Endothelial cell of umbilical vein (primary cell): ENCODE results near the gene CAND1. TPM values are rescaled to one million over a fixed set of nuclear protein-coding genes. Genes with fewer than 3 reads are reported as not detected.

Source experiments
- BruUV-seq: library from RNA; stranded (reverse); fragments of 400-500 nt; replicated peaks from 2 replicates; lab custom pipeline; 2021; lab: Mats Ljungman, UMichigan
- CTCF ChIA-PET: fragments of 300-600, 350-600 bp; sonication (Branson Sonifier 250); formaldehyde crosslinking; loops from one replicate; lab custom pipeline; 2021; ENCODE audit warnings: antibody characterized with exemption, inconsistent platforms; lab: Charles Lee
- POLR2A ChIA-PET: fragments of 300-600, 350-600 bp; sonication (Branson Sonifier 250); formaldehyde crosslinking; loops from one replicate; lab custom pipeline; 2021; ENCODE audit warnings: antibody characterized with exemption, inconsistent platforms; lab: Charles Lee
- DNase-seq: peaks from one replicate; pipeline ENCODE4 v3.0.0-alpha.2; 2011; ENCODE audit warnings: low read depth, low spot score
- FAIRE-seq: peaks from 2 replicates; lab custom pipeline; 2011; peaks lifted over from hg19 to GRCh38; lab: Jason Lieb, UNC
- H2AFZ ChIP-seq: 2 replicates; pipeline ENCODE4 v1.6.0; 2012; ENCODE audit warnings: low read depth, low read length, control low read depth, inconsistent platforms
- H3K27ac ChIP-seq: 2 replicates; pipeline ENCODE4 v1.5.1; 2011; ENCODE audit warnings: low read depth, mild to moderate bottlenecking, control low read depth, low read length, moderate library complexity; ENCODE audit not compliant: insufficient read depth
- H3K27me3 ChIP-seq, 2 experiments: 2 replicates each; pipeline versions ENCODE4 v1.6.0 to v1.6.1; 2011; ENCODE audit warnings: low read length in 2 of 2, mixed read lengths in 1 of 2; ENCODE audit not compliant: control insufficient read depth in 2 of 2, insufficient read depth in 2 of 2
- H3K36me3 ChIP-seq, 2 experiments: 2 replicates in 1 of 2; 3 replicates in 1 of 2; pipeline ENCODE4 v1.5.1; 2011; ENCODE audit warnings: low read length in 2 of 2, mild to moderate bottlenecking in 1 of 2, moderate library complexity in 1 of 2; ENCODE audit not compliant: control insufficient read depth in 2 of 2, insufficient read depth in 2 of 2; ENCODE audit errors: extremely low read depth in 1 of 2
- H3K4me1 ChIP-seq: 3 replicates; pipeline ENCODE4 v1.5.1; 2011; ENCODE audit warnings: mild to moderate bottlenecking, low read length; ENCODE audit not compliant: control insufficient read depth, insufficient read depth; ENCODE audit errors: extremely low read depth
- H3K4me2 ChIP-seq: 2 replicates; pipeline ENCODE4 v1.6.1; 2011; ENCODE audit warnings: low read length, control low read depth, mixed read lengths; ENCODE audit not compliant: insufficient read depth
- H3K4me3 ChIP-seq, 3 experiments: fragments of 200-600 bp in 1 of 3; sonication (generic), shearing (Covaris generic) in 1 of 3; replicated peaks in 1 of 3; 2 replicates each; pipeline ENCODE4 v1.5.1; 2011 to 2016; ENCODE audit warnings: control low read depth in 3 of 3, low read length in 3 of 3, mild to moderate bottlenecking in 2 of 3, inconsistent platforms in 1 of 3, low read depth in 1 of 3, moderate library complexity in 1 of 3; ENCODE audit not compliant: insufficient read depth in 1 of 3
- H3K79me2 ChIP-seq: 2 replicates; pipeline ENCODE4 v1.6.0; 2012; ENCODE audit warnings: low read length, inconsistent platforms; ENCODE audit not compliant: control insufficient read depth, insufficient read depth
- H3K9ac ChIP-seq: replicated peaks from 2 replicates; pipeline ENCODE3; 2011; ENCODE audit warnings: low read length, control low read depth; ENCODE audit not compliant: insufficient read depth; ENCODE audit errors: extremely low read depth
- H3K9me1 ChIP-seq: replicated peaks from 3 replicates; pipeline ENCODE4 v1.6.0; 2011; ENCODE audit warnings: mild to moderate bottlenecking, low read length; ENCODE audit not compliant: control insufficient read depth, insufficient read depth; ENCODE audit errors: extremely low read depth
- H3K9me3 ChIP-seq: replicated peaks from 2 replicates; pipeline ENCODE4 v1.5.1; 2012; ENCODE audit warnings: low read length, inconsistent platforms; ENCODE audit not compliant: control insufficient read depth, insufficient read depth
- H4K20me1 ChIP-seq: replicated peaks from 2 replicates; pipeline ENCODE3; 2011; ENCODE audit warnings: mild to moderate bottlenecking, low read length; ENCODE audit not compliant: control insufficient read depth, insufficient read depth; ENCODE audit errors: extremely low read depth
- CTCF ChIP-seq, 2 donors: IDR thresholded peaks; 1 replicate in 1 of 2; 2 replicates in 1 of 2; pipeline ENCODE4 v1.5.1; 2011; ENCODE audit warnings: low read length in 2 of 2, mild to moderate bottlenecking in 2 of 2, moderate library complexity in 2 of 2, control low read depth in 1 of 2, inconsistent platforms in 1 of 2, low read depth in 1 of 2; ENCODE audit not compliant: insufficient read depth in 1 of 2; ENCODE audit errors: extremely low read depth in 1 of 2
- EZH2 ChIP-seq: IDR thresholded peaks from 2 replicates; pipeline ENCODE4 v1.6.1; 2012; ENCODE audit warnings: borderline replicate concordance, low read depth, mild to moderate bottlenecking, moderate library complexity, low read length, inconsistent platforms; ENCODE audit not compliant: severe bottlenecking
- FOS ChIP-seq: IDR thresholded peaks from 2 replicates; pipeline ENCODE4 v1.6.1; 2011; ENCODE audit warnings: mild to moderate bottlenecking, low read length, moderate library complexity, borderline replicate concordance; ENCODE audit not compliant: insufficient read depth
- GATA2 ChIP-seq: IDR thresholded peaks from 2 replicates; pipeline ENCODE4 v1.7.0; 2011; ENCODE audit warnings: low read depth, mild to moderate bottlenecking, moderate library complexity, mixed read lengths, low read length; ENCODE audit not compliant: insufficient read length, insufficient read depth
- JUN ChIP-seq: IDR thresholded peaks from 2 replicates; pipeline ENCODE4 v1.6.1; 2011; ENCODE audit warnings: borderline replicate concordance, low read depth; ENCODE audit not compliant: insufficient read length, insufficient read depth
- MAX ChIP-seq: IDR thresholded peaks from 2 replicates; pipeline ENCODE4 v1.6.1; 2011; ENCODE audit not compliant: insufficient read depth, insufficient read length
- MYC ChIP-seq: IDR thresholded peaks from one replicate; pipeline ENCODE4 v1.6.1; 2011; ENCODE audit warnings: mild to moderate bottlenecking, low read depth, low read length
- POLR2A ChIP-seq: IDR thresholded peaks from 2 replicates; pipeline ENCODE4 v1.6.1; 2012; ENCODE audit warnings: low read depth, mild to moderate bottlenecking, control low read depth, low read length
- POLR2AphosphoS5 ChIP-seq: IDR thresholded peaks from 2 replicates; pipeline ENCODE4 v1.6.1; 2012; ENCODE audit warnings: low read depth, mild to moderate bottlenecking, control low read depth, low read length, moderate library complexity; ENCODE audit not compliant: insufficient read depth
- dilution Hi-C: fragments of 300-500 bp; cut with MboI; formaldehyde crosslinking; loops from one replicate; pipeline ENCODE4 v1.15.0; 2019; ENCODE audit warnings: low sequenced_read_pairs; ENCODE audit not compliant: extremely low pct_ligation_motif_present
- intact Hi-C: fragments of 100-400 bp; cut with micrococcal nuclease; formaldehyde crosslinking; loops from one replicate; pipeline ENCODE4 v1.10.0; 2022
- polyA plus RNA-seq, 4 experiments: library from polyadenylated mRNA; depleted of rRNA in 3 of 4; stranded (reverse) in 3 of 4; unstranded in 1 of 4; fragments of >200 nt; gene quantifications; 2 replicates each; pipeline versions ENCODE4 v1.2.1 to v1.2.3, GENCODE V29; 2011 to 2012; ENCODE audit warnings: missing spikeins in 1 of 4
- total RNA-seq: library from RNA; stranded (reverse); gene quantifications from 2 replicates; pipeline ENCODE4 v1.2.3, GENCODE V29; 2021

CAND1 gene
- total and polyA plus RNA-seq, 2 donors (not counting 3 experiments of a cell fraction or from before 2014, with no cell fraction given), result 28.3 to 128 TPM

DNA sequence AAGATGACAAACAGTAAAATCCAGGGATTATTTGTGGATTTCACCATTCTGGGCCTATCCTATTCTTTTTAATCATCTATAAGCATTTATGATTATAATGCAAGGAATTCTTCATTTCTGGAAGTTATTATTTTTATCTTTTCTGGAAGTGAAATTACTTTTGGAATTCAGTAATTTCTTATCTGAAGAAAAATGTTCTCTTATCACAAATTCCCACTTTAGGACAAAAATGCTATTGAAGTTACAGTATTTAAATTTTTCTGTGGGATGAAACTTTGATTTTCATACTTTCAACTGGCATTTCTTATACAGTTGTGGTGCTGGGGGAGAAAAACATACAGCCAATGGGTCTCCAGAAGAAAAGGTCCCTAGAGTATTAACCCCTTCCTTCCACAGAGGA is 96.0 kb downstream of the CAND1 start:
- Histone ChIP-seq H3K9ac (no peak overlapping the region), H3K4me2 (no peak overlapping the region), H4K20me1 (no peaks in the 10 kb centered on the region), H3K27me3 (no peaks in the 10 kb centered on the region), H3K4me1 (no peaks in the 10 kb centered on the region), H3K4me3 (no peak overlapping the region), H3K36me3 (no peaks in the 10 kb centered on the region), H3K9me3 (no peaks in the 10 kb centered on the region), H3K27ac (no peak overlapping the region), H3K79me2 (no peaks in the 10 kb centered on the region), H2AFZ (no peak overlapping the region), H3K9me1 (no peaks in the 10 kb centered on the region)
- TF ChIP-seq FOS (no peak), POLR2A (no peak), JUN (no peak), MAX (no peak), CTCF (IDR thresholded peaks at IDR 0.05; ENCODE audit: extremely low read depth in 1 of 2, insufficient read depth in 1 of 2, low read depth in 1 of 2, low read length in 2 of 2) (no peak), POLR2AphosphoS5 (no peak), GATA2 (no peak), MYC (no peak), EZH2 (no peak)
- dilution Hi-C loops, result no loop called here
- FAIRE-seq (no peak), DNase-seq (no peak)
- POLR2A ChIA-PET, result no interaction called here
- CTCF ChIA-PET, result interaction anchor here (0.9 to 1.7 kb wide), 3 partner anchors 9 to 578 kb away, joined by 3 to 7 read pairs (median 5); no protein-coding TSS in a partner anchor
- BruUV-seq, result no TSS peak
- intact Hi-C loops, result no loop called here
